NOMO-1 treated with DMSO at 0.1 percent for 48 hours (cell line): ENCODE measurements around the gene NCCRP1.

Experiments
- DNase-seq: peaks from one replicate; lab custom pipeline; 2025; ENCODE audit not compliant: unreplicated experiment; lab: John Stamatoyannopoulos, UW

NCCRP1 gene

GRCh38 chr19:39178296-39179006 lies 18.3 kb upstream of the NCCRP1 start:
- no peak for DNase-seq

GRCh38 chr19:39179754-39180153 lies 17.0 kb upstream of the NCCRP1 start:
- DNase-seq = no peak

- no peak for DNase-seq
Observed at GRCh38 chr19:39180749-39181148, 16.0 kb upstream of the NCCRP1 start.

GRCh38 chr19:39181500-39182173 lies 15.1 kb upstream of the NCCRP1 start:
- no peak for DNase-seq

GRCh38 chr19:39182174-39182505 lies 14.6 kb upstream of the NCCRP1 start:
- DNase-seq = no peak

GRCh38 chr19:39183104-39183503 lies 13.7 kb upstream of the NCCRP1 start:
- no peak for DNase-seq

GRCh38 chr19:39186391-39186790 lies 10.4 kb upstream of the NCCRP1 start:
- no peak for DNase-seq

- no peak for DNase-seq
Observed at GRCh38 chr19:39187552-39187943, 9.2 kb upstream of the NCCRP1 start.

GRCh38 chr19:39188960-39189359 lies 7.8 kb upstream of the NCCRP1 start:
- DNase-seq = no peak

- DNase-seq = no peak
Observed at GRCh38 chr19:39190768-39191167, 6.0 kb upstream of the NCCRP1 start.

GRCh38 chr19:39192846-39193245 lies 3.9 kb upstream of the NCCRP1 start:
- DNase-seq = no peak

GRCh38 chr19:39193803-39194202 lies 3.0 kb upstream of the NCCRP1 start:
- DNase-seq = no peak

GRCh38 chr19:39194832-39195542 lies 1.8 kb upstream of the NCCRP1 start:
- DNase-seq = no peak

GRCh38 chr19:39195755-39196154 lies 1.0 kb upstream of the NCCRP1 start:
- no peak for DNase-seq

GRCh38 chr19:39196320-39196719 lies 444 bp upstream of the NCCRP1 start:
- no peak for DNase-seq

GRCh38 chr19:39197808-39198207 lies 1.0 kb downstream of the NCCRP1 start:
- no peak for DNase-seq

- no peak for DNase-seq
Observed at GRCh38 chr19:39199025-39199424, 2.3 kb downstream of the NCCRP1 start.

GRCh38 chr19:39200066-39200802 lies 3.5 kb downstream of the NCCRP1 start:
- DNase-seq = no peak

GRCh38 chr19:39200803-39201115 lies 4.0 kb downstream of the NCCRP1 start:
- DNase-seq = no peak

- no peak for DNase-seq
Observed at GRCh38 chr19:39202998-39203355, 6.2 kb downstream of the NCCRP1 start.

- DNase-seq = no peak
Observed at GRCh38 chr19:39203372-39204341, 6.9 kb downstream of the NCCRP1 start, which contains the start of gene SYCN. Gene SYCN (minus strand): TSS chr19:39204263. CDS start chr19:39204254, 9 bp downstream.
